ENCODE results near the gene RASGRP1.

RASGRP1 gene

DNA sequence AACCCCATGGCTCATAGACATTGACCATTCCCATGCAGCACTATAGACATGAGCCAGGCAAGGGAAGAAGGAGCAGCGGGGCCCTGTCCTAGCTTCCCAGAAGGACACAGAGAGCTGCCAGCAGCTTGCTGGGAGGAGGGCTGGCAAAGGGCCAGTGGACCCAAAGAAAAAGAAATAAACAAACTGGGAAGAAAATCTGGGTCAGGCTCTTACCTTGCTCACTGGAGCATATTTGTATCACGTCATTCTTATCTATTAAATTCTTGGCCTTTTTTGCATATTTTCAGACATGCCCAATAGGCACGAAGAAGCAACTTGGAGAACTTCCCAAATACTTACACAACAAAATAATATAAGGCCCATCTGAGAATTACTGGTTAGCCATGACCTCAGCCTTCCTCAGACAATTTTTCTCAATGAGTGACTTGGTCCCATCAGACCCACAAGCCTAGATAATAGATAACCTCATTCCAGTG lies 28.4 kb downstream of the RASGRP1 start:
- peak overlapping the region; percentile 68 for H3K27ac Mint-ChIP-seq
- H3K4me3 Mint-ChIP-seq = no peak overlapping the region
- H3K36me3 Mint-ChIP-seq (ENCODE audit: low read depth) = peaks cover 89% of the 10 kb centered on the region
- DNase-seq = no peak
- H3K4me1 Mint-ChIP-seq (ENCODE audit: low read depth) = peaks cover 97% of the 10 kb centered on the region
- no peaks in the 10 kb centered on the region for H3K27me3 Mint-ChIP-seq
- H3K9me3 Mint-ChIP-seq = no peaks in the 10 kb centered on the region

DNA sequence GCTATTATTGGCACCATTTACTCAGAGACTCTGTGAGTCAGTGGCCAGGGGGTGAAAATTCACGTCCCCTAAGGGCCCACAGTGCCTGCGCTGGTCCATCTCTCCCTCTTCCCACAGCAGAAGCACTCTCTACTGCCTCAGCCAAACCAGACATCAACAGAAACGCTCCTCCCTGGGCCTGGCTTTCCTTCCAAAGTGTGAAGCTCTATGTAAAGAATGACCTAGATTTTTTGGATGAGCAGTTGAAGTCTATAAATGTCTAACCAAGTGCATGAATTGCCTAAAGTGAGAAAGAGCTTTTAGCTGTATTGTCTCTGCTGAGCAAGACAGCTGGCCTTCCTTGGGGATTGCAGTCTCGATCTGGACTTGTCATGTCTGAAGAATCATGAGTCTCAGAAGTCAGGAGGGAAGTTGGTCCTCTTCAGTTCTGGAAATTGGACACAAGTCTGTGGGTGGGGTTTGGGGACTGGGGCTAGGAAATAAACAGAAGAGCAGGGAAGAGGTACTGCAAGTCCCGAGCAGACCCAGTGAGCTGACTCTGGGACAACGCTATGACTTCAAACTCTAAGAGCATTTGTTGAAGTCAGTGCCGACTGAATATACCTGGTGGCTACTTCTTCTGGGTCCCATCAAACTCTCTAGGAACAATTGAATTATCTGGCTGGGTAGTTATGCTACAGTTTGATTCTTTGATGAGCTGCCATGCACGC lies 29.0 kb downstream of the RASGRP1 start:
- no peaks in the 10 kb centered on the region for H3K9me3 Mint-ChIP-seq
- H3K27ac Mint-ChIP-seq = peak overlapping the region; percentile 68
- peaks cover 89% of the 10 kb centered on the region for H3K36me3 Mint-ChIP-seq (ENCODE audit: low read depth)
- H3K27me3 Mint-ChIP-seq = no peaks in the 10 kb centered on the region
- DNase-seq = no peak
- H3K4me1 Mint-ChIP-seq (ENCODE audit: low read depth) = peaks cover 97% of the 10 kb centered on the region
- H3K4me3 Mint-ChIP-seq = no peak overlapping the region

DNA sequence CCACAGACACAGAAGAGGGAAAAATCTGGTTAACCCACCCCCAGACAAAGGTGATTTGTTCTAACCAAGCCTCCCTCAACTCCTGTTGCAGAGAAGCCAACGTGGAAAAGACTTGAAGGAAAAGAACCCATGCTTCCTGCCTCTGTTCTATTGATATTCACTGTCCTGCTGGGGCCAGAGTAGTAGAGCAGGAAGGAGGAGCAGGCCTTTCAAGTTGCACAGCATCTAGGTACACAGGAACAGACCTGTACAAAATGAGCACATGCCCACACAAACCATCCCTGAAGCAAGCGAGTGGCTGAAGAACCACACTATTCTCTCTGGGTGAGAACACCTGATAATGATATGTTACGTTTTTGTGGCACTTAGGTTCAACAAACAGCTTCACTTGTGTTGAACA lies 29.9 kb downstream of the RASGRP1 start:
- no peak for DNase-seq
- Mint-ChIP-seq H3K4me3 (no peak overlapping the region), H3K9me3 (no peaks in the 10 kb centered on the region), H3K36me3 (ENCODE audit: low read depth) (peaks cover 94% of the 10 kb centered on the region), H3K4me1 (ENCODE audit: low read depth) (peaks cover 99% of the 10 kb centered on the region), H3K27ac (peak overlapping the region; percentile 68), H3K27me3 (no peaks in the 10 kb centered on the region)

DNA sequence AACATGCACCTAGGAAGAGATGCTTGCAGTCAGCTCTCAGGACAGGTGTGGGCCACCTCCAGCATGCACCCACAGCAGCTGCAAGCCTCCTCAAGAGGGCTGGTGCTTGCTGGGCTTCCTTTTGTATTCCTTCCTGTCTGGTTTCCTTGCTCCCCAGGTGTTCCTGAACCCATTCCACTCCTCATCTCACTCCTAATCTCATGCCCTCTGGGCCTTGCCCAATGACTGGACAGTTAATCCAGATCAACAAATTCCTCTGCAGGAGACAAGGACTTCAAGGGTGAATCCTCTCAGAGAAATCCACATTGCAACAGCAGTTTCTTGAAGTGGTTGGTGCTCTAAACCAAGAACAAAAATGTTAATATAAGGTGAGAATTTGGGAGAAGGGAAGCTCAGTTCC lies 30.7 kb downstream of the RASGRP1 start:
- H3K27me3 Mint-ChIP-seq = no peaks in the 10 kb centered on the region
- DNase-seq = no peak
- peaks cover 99% of the 10 kb centered on the region for H3K4me1 Mint-ChIP-seq (ENCODE audit: low read depth)
- H3K4me3 Mint-ChIP-seq = no peak overlapping the region
- H3K36me3 Mint-ChIP-seq (ENCODE audit: low read depth) = peaks cover 97% of the 10 kb centered on the region
- H3K9me3 Mint-ChIP-seq = peaks cover 4% of the 10 kb centered on the region
- peak overlapping the region; percentile 68 for H3K27ac Mint-ChIP-seq

DNA sequence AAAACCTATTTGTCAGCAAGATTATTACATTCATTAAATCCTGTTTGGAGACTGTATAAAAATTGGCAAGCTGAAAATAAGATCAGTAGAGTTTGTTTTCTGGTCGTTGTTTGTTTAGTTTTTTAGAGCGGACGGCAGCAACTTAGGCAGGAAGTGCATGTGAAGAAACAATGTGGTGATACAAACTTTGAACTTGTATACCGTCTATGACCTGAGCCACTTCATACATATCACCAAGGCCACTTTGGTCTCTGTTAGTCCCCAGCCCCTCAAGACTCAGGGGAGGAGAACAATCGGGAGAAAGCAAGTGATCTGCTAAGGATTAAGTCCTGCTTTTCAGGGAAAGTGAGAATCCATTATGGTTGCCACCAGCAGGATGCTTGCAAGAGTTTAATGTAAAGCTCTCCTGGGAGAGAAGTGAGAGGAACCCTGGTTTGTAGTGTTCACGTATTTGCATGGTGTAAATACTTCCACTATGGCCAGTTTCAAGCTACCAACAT lies 31.1 kb downstream of the RASGRP1 start:
- Mint-ChIP-seq H3K36me3 (ENCODE audit: low read depth) (peaks cover 96% of the 10 kb centered on the region), H3K27me3 (no peaks in the 10 kb centered on the region), H3K9me3 (peaks cover 7% of the 10 kb centered on the region), H3K4me1 (ENCODE audit: low read depth) (peaks cover 98% of the 10 kb centered on the region), H3K27ac (peak overlapping the region; percentile 68), H3K4me3 (no peak overlapping the region)
- no peak for DNase-seq

DNA sequence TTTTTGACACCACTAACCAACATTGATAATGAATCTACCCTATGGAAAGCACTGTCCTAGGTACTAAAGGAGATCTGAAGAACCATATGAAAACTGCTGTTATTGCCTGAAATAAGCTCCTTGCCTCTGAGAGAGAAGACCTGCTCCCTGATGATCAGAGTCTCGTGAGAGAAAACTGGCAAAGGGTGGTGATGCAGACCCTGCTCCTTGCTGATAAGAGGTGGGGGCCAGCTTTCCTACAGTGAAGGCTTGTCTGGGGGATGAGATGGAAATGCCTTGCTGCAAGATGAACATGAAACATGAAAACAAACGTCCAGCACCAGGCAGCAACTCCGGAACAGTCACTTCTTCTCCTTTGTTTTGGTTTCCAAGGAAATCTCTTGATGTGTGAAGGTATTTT lies 31.9 kb downstream of the RASGRP1 start:
- Mint-ChIP-seq H3K4me3 (no peak overlapping the region), H3K27ac (peak overlapping the region; percentile 68), H3K36me3 (ENCODE audit: low read depth) (peaks cover 95% of the 10 kb centered on the region), H3K9me3 (peaks cover 7% of the 10 kb centered on the region), H3K4me1 (ENCODE audit: low read depth) (peaks cover 97% of the 10 kb centered on the region), H3K27me3 (no peaks in the 10 kb centered on the region)
- DNase-seq = no peak

DNA sequence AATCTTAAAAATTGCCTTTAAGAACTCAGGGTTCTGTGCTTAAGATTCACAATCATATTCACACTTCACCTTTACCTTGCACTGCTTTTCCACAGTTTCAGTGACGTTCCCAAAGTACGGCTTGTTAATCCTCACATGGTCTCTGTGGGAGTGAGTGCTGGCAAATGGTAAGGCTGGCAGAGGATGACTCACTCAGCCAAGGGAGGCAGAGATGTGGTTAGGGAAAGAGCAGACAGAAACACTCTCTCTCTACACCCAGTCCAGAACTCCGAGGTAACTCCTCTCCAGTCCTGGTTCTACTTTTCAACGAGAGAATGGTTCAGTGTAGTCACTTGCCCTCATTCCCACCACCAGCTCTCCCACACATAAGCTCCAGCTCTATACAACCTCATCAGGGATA lies 33.1 kb downstream of the RASGRP1 start:
- H3K27ac Mint-ChIP-seq = peak overlapping the region; percentile 89
- H3K4me3 Mint-ChIP-seq = no peak overlapping the region
- DNase-seq = no peak
- peaks cover 96% of the 10 kb centered on the region for H3K36me3 Mint-ChIP-seq (ENCODE audit: low read depth)
- no peaks in the 10 kb centered on the region for H3K27me3 Mint-ChIP-seq
- H3K9me3 Mint-ChIP-seq = peaks cover 7% of the 10 kb centered on the region
- peaks cover 96% of the 10 kb centered on the region for H3K4me1 Mint-ChIP-seq (ENCODE audit: low read depth)

DNA sequence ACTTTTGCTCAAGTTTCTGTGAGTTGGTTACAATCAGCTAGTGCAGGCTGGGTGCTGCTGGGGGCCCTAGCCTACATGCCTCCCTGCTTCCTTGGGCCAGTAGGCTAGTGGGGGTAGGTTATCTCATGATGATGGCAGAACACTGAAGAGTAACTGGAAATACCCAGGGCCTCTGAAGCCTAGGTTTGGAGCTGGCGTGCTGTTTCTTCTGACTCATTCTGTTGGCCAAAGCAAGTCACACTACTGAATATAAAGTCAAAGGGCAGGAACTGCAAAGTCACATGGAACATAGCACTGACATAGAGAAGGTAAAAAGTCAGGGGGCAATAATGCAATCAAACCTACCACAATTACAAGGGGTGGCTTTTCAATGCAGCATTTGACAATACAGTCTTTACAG lies 34.5 kb downstream of the RASGRP1 start:
- Mint-ChIP-seq H3K4me3 (no peak overlapping the region), H3K27ac (peak overlapping the region; percentile 89), H3K36me3 (ENCODE audit: low read depth) (peaks cover 96% of the 10 kb centered on the region), H3K27me3 (no peaks in the 10 kb centered on the region), H3K4me1 (ENCODE audit: low read depth) (peaks cover 96% of the 10 kb centered on the region), H3K9me3 (peaks cover 7% of the 10 kb centered on the region)
- no peak for DNase-seq

DNA sequence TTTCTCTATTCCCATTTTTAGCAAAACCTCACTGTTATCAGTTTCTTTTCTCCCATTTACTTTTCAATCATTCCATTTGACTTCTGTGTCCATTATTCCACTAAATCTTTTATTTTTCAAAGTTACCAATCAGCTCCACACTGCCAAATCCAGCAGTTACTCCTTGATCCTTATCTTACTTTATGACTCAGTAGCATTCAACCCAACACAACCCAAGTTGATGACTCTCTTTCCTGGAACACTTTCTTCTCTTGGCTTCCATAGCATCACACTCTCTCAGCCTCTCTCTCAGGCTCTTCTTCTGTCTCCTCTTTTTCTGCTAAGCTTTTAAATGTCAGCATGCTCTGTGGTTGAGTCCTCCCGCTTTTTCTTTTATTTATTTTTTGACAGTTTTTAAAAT lies 36.3 kb downstream of the RASGRP1 start:
- H3K9me3 Mint-ChIP-seq = peaks cover 7% of the 10 kb centered on the region
- no peaks in the 10 kb centered on the region for H3K27me3 Mint-ChIP-seq
- peaks cover 94% of the 10 kb centered on the region for H3K36me3 Mint-ChIP-seq (ENCODE audit: low read depth)
- H3K4me1 Mint-ChIP-seq (ENCODE audit: low read depth) = peaks cover 91% of the 10 kb centered on the region
- no peak for DNase-seq
- H3K4me3 Mint-ChIP-seq = no peak overlapping the region
- H3K27ac Mint-ChIP-seq = peak overlapping the region; percentile 42

DNA sequence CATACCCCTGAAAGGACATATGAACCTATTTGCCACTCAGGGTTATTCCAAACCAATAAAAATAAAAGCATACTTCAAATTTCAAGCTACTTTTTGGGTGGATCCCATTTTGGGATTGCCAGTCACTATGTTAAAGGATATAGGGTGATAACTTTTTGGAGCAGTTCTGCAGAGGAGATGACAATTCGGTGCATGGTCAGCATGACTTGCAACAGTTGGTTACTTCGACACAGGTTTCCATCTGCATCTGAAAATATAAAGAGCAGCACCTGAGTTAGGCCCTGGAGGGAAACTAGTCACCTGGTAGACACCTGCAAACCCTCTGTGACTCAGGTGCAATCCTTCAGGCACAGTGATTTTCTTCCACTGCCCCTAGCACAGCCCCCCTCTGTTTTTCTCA lies 38.5 kb downstream of the RASGRP1 start:
- DNase-seq = no peak
- Mint-ChIP-seq H3K4me3 (no peak overlapping the region), H3K27ac (peak overlapping the region; percentile 69), H3K36me3 (ENCODE audit: low read depth) (peaks cover 91% of the 10 kb centered on the region), H3K9me3 (peaks cover 7% of the 10 kb centered on the region), H3K4me1 (ENCODE audit: low read depth) (peaks cover 88% of the 10 kb centered on the region), H3K27me3 (no peaks in the 10 kb centered on the region)

DNA sequence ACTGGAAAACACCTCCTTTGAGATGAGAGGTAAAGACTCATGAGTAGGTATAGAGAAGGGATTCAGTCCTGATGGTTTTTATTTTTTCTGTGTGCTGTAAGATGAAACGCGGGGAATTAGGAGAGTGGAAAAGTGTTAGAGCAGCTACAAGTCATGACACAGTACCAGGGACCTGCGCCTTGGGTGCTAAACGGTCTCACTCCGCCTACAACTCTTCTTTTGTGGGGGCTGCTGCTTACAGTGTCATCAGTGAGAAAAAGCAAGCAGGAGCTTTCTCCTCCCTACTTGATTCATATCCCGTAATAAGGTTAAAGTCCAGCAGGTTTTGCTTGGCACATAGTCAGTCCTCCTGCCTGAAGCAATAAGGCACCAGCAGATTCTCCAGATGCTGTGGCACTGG lies 39.1 kb downstream of the RASGRP1 start:
- no peaks in the 10 kb centered on the region for H3K27me3 Mint-ChIP-seq
- no peak overlapping the region for H3K4me3 Mint-ChIP-seq
- H3K4me1 Mint-ChIP-seq (ENCODE audit: low read depth) = peaks cover 85% of the 10 kb centered on the region
- H3K9me3 Mint-ChIP-seq = peaks cover 7% of the 10 kb centered on the region
- peak overlapping the region; percentile 45 for H3K27ac Mint-ChIP-seq
- DNase-seq = no peak
- H3K36me3 Mint-ChIP-seq (ENCODE audit: low read depth) = peaks cover 88% of the 10 kb centered on the region

DNA sequence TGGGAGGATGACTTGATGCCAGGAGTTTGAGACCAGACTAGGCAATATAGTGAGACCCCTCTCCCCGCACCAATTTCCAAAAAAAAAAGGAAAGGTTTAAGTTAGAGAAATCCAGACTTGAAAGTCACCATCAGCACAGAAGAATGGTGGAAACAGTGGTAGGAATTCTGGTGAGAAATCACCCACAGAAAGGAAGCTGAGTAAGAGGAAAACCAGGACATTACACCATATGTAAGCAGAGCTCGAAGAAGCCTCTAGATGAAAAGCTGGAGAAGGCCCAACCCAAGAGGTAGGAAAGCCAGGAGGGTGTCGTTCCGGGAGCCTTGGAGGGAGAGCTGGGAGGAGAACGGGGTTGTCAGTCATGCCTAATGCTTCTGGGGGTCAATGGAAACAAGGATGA lies 40.5 kb downstream of the RASGRP1 start:
- peak overlapping the region; percentile 59 for H3K27ac Mint-ChIP-seq
- peaks cover 5% of the 10 kb centered on the region for H3K9me3 Mint-ChIP-seq
- H3K36me3 Mint-ChIP-seq (ENCODE audit: low read depth) = peaks cover 87% of the 10 kb centered on the region
- H3K4me1 Mint-ChIP-seq (ENCODE audit: low read depth) = peaks cover 85% of the 10 kb centered on the region
- no peak for DNase-seq
- no peaks in the 10 kb centered on the region for H3K27me3 Mint-ChIP-seq
- no peak overlapping the region for H3K4me3 Mint-ChIP-seq

DNA sequence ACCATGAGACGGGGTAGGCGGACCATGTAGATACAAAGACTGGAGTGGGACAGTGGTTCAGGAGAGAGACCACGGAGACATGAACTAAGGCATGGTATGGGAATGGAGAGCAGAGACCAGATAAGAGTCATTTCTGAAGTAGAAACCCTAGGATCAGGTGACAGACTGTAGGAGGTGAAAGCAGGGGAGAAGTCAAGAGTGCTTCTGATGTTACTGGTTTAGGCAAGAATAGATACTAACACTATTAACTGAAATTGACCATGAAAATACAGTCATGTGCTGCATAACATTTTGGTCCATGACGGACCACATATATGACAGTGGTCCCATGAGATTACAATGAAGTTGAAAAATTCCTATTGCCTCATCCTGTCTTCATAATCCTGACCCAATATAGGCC lies 41.7 kb downstream of the RASGRP1 start:
- H3K9me3 Mint-ChIP-seq = no peaks in the 10 kb centered on the region
- no peaks in the 10 kb centered on the region for H3K27me3 Mint-ChIP-seq
- H3K36me3 Mint-ChIP-seq (ENCODE audit: low read depth) = peaks cover 85% of the 10 kb centered on the region
- no peak for DNase-seq
- H3K27ac Mint-ChIP-seq = peak overlapping the region; percentile 83
- no peak overlapping the region for H3K4me3 Mint-ChIP-seq
- peaks cover 82% of the 10 kb centered on the region for H3K4me1 Mint-ChIP-seq (ENCODE audit: low read depth)

DNA sequence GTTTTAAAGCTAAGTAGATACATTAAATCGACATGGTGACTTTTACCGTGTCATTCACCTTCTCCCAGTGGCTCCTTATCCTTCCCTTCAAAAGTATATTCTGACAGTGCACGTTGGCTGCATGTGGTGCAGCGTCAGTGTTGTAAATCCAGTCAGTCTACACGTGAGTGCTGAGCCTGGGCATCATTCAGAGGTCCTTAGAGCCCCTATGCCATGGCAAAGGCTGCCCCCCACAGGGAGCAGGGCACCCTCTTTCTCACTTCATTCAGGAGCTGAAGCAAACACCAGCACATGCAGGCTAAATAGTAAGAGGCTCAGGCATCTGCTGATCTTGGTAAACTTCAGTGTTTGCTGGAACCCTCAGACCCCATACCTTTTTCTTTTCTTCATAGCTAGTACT lies 43.3 kb downstream of the RASGRP1 start:
- H3K27me3 Mint-ChIP-seq = no peaks in the 10 kb centered on the region
- H3K27ac Mint-ChIP-seq = peak overlapping the region; percentile 82
- no peak overlapping the region for H3K4me3 Mint-ChIP-seq
- peaks cover 76% of the 10 kb centered on the region for H3K4me1 Mint-ChIP-seq (ENCODE audit: low read depth)
- DNase-seq = no peak
- H3K9me3 Mint-ChIP-seq = no peaks in the 10 kb centered on the region
- peaks cover 87% of the 10 kb centered on the region for H3K36me3 Mint-ChIP-seq (ENCODE audit: low read depth)

DNA sequence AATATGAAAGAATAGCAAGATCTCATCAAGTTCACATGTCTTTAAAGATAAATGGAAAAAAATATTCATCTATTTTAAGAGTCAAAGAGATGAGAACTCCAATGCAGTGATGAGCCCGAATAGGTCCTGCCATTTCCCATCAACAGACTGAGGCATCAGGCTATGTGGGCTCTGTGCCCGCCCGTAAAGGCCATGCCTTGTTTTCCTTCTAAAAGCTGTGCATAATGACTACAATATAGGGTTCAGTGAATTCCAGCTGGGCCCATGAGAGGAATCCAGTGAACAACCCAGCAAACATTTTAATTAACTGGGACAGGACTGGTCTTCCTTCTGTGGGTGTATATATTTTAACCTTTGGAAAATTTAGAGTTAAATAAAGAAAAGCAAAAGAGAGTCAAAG lies 44.6 kb downstream of the RASGRP1 start:
- Mint-ChIP-seq H3K27ac (peak overlapping the region; percentile 81), H3K36me3 (ENCODE audit: low read depth) (peaks cover 87% of the 10 kb centered on the region), H3K9me3 (no peaks in the 10 kb centered on the region), H3K4me3 (no peak overlapping the region), H3K27me3 (no peaks in the 10 kb centered on the region), H3K4me1 (ENCODE audit: low read depth) (peaks cover 73% of the 10 kb centered on the region)
- no peak for DNase-seq
